ENCODE measurements around the gene COG1. TPM values are rescaled to one million over a fixed set of nuclear protein-coding genes. Genes with fewer than 3 reads are reported as not detected.
"Not testable (repeated sequence)": the region's sequence is repeated elsewhere in the genome, so short reads cannot be mapped to it uniquely, and the experiment has no call there.

COG1 gene, protein sequence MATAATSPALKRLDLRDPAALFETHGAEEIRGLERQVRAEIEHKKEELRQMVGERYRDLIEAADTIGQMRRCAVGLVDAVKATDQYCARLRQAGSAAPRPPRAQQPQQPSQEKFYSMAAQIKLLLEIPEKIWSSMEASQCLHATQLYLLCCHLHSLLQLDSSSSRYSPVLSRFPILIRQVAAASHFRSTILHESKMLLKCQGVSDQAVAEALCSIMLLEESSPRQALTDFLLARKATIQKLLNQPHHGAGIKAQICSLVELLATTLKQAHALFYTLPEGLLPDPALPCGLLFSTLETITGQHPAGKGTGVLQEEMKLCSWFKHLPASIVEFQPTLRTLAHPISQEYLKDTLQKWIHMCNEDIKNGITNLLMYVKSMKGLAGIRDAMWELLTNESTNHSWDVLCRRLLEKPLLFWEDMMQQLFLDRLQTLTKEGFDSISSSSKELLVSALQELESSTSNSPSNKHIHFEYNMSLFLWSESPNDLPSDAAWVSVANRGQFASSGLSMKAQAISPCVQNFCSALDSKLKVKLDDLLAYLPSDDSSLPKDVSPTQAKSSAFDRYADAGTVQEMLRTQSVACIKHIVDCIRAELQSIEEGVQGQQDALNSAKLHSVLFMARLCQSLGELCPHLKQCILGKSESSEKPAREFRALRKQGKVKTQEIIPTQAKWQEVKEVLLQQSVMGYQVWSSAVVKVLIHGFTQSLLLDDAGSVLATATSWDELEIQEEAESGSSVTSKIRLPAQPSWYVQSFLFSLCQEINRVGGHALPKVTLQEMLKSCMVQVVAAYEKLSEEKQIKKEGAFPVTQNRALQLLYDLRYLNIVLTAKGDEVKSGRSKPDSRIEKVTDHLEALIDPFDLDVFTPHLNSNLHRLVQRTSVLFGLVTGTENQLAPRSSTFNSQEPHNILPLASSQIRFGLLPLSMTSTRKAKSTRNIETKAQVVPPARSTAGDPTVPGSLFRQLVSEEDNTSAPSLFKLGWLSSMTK
- 21.8 TPM for total RNA-seq

DNA sequence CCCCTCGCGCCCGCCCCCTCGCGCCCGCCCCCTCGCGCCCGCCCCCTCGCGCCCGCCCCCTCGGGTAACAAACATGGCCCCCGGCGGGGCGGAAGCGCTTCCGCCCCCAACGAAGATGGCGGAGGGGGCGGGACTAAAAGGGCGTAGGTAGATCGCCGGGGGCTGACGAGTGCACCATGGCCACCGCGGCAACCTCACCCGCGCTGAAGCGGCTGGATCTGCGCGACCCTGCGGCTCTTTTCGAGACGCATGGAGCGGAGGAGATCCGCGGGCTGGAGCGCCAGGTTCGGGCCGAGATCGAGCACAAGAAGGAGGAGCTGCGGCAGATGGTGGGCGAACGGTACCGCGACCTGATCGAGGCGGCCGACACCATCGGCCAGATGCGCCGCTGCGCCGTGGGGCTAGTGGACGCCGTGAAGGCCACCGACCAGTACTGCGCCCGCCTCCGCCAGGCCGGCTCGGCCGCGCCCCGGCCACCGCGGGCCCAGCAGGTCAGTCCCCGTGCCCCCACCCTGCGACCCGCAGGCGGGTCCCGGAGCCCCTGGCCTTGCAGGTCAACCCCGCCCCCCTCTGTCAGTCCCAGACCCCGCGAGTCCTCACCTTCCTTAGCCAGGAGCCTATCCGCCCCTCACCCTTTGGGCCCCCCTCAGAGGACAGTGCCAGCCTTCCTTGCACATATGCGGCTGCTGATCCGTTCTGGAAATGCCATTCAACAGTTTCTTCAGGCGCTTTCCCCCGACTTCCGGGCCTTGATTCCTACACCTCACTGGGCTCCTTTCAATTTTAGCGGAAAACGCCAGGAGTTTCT, at the start of gene COG1:
TSS of gene COG1 (plus strand) at position 162 of the 808 bp plus-strand sequence. CDS start at position 177, 15 bp downstream.
- DNase-seq (ENCODE audit: low read depth in 2 of 3, low spot score in 2 of 3) = peak; percentile 77 to 95 (median 91)

DNA sequence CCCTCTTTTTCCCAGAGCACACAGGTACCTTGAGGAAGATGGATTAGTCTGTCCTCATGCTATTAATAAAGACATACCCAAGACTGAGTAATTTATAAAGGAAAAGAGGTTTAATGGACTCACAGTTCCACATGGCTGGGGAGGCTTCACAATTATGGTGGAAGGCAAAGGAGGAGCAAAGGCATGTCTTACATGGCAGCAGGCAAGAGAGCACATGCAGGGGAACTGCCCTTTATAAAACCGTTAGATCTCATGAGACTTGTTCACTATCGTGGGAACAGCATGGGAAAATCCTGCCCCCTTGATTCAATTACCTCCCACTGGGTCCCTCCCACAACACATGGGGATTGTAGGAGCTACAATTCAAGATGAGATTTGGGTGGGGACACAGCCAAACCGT, 48.6 kb upstream of the COG1 start:
- not testable (repeated sequence) for DNase-seq (ENCODE audit: low read depth in 2 of 3, low spot score in 2 of 3)

DNA sequence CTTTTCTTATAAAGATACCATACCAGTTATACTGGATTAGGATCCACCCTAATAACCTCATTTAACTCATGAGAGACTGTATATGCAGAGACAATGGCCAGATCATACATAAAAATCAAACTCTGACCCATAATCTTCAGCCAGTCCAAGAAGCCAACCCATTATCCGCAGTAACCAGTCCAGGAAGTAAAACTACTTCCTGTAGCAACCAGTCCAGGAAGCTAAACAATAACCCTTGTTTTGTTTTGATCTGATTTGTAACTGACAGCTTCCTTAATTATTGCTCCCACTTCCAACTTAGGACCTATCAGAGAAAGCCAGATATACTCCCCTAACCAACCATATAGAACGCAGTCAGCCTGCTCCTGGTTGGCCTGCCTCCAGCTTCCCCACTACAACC, 47.2 kb upstream of the COG1 start:
- DNase-seq (ENCODE audit: low read depth in 2 of 3, low spot score in 2 of 3) = no peak

DNA sequence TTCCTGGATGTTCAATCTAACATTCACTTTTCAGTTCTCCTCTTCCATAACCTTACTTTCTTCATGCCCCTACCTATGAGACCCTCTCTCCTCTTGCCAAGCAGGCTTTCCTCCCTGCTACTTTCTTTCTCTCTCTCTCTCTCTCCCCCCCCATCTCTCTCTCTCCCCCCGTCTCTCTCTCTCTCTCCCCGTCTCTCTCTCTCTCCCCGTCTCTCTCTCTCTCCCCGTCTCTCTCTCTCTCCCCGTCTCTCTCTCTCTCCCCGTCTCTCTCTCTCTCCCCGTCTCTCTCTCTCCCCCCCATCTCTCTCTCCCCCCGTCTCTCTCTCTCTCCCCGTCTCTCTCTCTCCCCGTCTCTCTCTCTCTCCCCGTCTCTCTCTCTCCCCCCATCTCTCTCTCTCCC, 45.1 kb upstream of the COG1 start:
- DNase-seq (ENCODE audit: low read depth in 2 of 3, low spot score in 2 of 3) = peak in 1 of 3 donors; percentile 7

DNA sequence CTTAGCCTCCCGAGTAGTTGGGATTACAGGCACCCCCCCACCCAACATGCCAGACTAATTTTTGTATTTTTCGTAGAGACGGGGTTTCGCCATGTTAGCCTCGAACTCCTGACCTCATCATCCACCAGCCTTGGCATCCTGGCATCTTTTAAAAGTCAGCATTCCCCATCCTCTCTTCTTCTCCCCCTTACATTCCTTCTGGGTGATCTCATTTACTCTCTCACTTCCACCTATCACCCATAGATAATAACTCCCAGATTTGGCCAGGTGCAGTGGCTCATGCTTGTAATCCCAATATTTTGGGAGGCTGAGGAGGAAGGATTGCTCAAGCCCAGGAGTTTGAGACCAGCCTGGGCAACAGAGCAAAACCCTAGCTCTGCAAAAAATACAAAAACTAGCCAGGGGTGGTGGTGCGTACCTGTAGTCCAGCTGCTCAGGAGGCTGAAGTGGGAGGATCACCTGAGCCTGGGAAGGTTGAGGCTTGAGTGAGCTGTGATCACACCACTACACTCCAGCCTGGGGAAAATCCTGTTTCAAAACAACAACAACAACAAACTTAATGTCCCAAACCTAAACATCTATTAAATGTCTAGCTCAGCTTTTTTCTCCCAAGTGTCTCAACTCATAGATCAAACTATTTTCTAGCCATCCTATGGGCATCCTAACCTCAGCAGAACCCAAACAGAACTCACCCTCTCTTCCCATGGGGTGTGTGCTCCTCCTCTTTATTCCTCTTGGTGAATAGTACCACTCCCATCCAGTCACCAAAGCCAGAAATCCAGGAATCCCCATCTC, 44.1 kb upstream of the COG1 start:
- no peak for DNase-seq (ENCODE audit: low read depth in 2 of 3, low spot score in 2 of 3)

DNA sequence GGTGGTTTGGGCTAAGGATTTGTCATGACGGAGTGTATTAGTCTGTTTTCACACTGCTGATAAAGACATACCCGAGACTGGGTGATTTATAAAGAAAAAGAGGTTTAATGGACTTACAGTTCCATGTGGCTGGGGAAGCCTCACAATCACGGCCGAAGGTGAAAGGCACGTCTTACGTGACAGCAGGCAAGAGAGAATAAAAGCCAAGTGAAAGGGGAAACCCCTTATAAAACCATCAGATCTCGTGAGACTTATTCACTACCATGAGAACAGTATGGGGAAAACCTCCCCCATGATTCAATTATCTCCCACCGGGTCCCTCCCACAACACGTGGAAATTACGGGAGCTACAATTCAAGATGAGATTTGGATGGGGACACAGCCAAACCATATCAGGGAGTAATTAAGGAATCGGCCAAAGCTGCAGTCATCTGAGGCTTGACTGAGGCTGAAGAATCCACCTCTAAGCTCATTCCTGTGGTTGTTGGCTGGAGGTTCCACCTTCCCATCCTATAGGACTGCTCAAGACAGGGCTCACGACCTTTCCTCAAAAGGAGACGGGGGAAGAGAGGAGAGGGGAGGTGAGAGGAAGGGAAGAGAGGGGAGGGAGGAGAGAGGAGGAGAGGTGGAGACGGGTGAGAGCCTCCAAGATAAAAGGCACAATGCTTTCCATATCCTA, 42.1 kb upstream of the COG1 start:
- not testable (repeated sequence) for DNase-seq (ENCODE audit: low read depth in 2 of 3, low spot score in 2 of 3)

DNA sequence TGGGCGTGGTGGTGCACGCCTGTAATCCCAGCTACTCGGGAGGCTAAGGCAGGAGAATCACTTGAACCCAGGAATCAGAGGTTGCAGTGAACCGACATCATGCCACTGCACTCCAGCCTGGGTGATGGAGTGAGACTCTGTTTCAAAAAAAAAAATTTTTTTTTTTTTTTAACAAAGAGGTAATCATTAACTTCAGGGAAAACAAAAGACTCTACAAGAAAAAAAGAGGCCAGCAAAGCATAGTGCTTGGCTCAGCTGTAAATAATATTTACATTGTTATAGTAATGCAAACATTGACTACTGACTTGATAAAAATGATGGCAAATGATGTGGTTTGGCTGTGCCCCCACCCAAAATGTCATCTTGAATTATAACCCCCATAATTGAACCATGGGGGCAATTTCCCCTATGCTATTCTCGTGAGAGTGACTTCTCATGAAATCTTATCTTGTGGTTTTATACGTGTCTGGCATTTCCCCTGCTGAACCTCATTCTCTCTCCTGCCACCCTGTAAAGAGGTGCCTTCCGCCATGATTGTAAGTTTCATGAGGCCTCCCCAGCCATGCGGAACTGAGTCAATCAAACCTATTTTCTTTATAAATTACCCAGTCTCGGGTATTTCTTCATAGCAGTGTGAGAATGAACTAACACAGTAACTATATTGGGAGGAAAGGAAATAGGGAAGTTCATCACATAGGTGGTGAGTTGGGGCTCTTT, 40.8 kb upstream of the COG1 start:
- DNase-seq (ENCODE audit: low read depth in 2 of 3, low spot score in 2 of 3) = peak in 2 of 3 donors; percentile 48 to 61

DNA sequence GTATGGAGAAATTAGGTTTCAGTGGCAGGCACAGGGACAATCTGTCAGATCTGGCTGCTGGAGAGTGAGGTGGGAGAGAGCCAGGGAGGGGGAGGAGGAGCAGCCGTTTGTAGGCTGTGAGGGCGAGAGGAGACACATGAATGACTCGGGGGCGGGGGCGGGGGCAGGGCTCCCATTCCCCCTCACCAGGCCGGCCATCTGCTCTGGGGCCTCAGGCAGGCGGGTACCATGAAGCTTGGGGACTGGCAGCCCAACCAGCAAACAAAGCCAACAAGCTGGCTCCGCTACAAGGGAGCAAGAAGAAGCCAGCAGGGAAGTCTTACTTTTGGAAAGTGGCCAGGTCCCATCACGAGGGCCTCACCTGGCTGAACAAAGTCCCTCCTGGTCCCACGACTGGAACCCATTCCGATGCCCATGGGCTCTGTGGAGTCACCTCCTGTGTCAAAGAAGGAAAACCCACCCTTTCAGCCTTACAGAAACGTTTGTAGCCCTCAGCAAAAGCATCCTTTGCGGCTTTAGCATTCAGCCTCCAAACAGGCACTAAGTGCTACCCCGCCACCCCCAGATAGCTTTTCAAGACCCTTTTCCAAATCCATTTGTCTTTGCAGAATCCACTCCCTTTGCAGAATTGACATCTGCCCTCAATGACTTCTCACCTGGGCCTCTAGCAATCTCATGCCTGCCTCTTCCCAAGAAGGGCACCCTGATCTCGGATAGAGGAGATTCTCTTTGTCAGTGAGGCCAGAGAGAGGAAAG, 37.3 kb upstream of the COG1 start:
- DNase-seq (ENCODE audit: low read depth in 2 of 3, low spot score in 2 of 3) = no peak

DNA sequence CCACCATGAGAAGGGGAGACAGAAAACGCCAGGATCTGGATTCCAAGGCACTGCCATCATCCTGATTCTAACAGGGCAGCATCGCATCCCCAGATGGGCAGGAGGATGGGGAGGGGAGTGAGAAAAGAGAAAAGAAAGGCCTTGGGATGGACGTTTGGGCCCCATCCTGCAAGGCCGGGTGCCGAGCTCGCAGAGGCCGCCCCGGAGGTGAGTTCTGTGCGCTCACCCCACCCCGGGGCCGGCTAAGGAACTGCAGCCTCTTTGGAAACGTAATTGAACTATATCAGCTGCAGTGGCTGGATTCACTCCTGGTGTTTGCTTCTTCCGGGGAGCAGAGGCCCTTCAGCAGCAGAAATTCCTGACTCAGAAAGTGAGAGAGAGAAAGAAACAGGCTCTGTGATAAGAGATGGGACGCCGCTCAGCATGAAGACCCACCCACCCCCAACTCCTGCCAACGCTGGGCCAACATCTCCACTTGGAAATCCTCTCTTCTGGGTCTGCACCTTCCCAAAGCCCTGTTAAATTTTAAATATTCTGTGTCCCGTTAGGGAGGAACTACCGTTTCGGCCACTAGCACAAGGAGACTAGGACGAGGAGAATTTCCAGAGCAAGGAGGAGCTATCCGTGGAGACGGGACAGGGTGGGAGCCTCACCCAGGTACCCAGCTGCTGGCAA, 36.6 kb upstream of the COG1 start:
- peak in 2 of 3 donors; percentile 19 to 56 for DNase-seq (ENCODE audit: low read depth in 2 of 3, low spot score in 2 of 3)

DNA sequence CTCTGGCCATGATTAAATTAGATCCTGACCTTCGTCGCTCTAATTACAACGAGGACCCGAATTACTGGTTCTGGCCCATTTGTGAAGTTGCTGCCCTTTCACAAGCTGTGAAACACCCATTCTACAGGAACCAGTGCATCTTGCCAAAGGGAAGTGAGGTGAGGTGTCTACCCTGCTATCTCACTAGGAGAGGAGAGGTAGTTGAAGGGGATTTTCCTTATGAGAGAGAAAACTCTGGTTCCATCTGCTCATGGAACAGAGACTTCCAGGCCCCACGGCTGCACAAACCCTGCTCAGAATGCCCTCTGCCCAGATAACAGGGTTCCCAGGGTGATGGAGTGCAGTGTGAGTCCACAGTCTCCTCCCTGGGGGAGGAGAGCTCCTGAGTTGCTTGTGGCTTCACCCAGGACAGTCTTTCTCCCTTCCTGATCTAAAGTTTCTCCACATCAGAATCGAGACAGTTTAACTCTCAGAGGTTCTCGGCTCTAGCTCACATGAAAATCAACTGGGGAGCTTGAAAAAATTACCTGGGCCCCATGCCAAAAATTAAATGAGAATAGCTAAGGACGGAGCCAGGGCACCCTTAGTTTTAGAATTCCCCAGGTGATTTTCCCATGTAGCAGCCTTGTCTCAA, 35.9 kb upstream of the COG1 start:
- DNase-seq (ENCODE audit: low read depth in 2 of 3, low spot score in 2 of 3) = no peak

DNA sequence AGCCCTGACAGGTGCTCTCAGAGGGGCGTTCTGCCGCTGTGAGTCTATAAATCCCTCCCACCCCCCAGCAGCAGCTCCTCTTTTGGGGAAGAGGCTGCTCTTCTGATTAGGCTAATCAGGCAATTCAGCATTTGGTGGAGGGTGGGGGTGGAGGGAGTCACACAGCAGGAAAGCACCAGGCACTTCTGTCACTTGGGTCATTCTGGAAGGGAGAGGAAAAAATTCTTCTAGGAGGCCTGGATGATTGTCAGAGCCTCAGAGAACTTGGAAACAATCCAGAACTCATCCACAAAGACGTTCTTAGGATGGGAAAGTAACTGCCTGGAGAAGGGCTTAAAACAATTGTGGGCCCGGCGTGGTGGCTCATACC, 35.3 kb upstream of the COG1 start:
- no peak for DNase-seq (ENCODE audit: low read depth in 2 of 3, low spot score in 2 of 3)

DNA sequence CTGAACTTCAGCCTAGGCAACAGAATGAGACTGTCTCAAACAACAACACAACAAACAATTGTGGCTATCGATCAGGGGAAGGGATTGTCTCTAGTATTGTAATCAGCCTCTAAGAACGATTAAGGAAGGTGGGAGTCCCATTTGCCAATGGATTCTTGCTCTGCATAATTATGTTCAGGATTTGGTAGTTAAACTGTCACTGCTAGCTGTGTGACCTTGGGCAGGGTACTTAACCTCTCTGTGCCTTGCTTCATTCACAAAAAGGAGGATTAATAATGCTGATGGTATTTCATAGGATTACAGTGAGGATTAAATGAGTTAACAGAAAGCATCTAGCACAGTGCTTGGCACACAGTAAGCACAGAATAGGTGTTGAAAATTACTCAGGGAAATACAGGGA, 34.7 kb upstream of the COG1 start:
- DNase-seq (ENCODE audit: low read depth in 2 of 3, low spot score in 2 of 3) = no peak

DNA sequence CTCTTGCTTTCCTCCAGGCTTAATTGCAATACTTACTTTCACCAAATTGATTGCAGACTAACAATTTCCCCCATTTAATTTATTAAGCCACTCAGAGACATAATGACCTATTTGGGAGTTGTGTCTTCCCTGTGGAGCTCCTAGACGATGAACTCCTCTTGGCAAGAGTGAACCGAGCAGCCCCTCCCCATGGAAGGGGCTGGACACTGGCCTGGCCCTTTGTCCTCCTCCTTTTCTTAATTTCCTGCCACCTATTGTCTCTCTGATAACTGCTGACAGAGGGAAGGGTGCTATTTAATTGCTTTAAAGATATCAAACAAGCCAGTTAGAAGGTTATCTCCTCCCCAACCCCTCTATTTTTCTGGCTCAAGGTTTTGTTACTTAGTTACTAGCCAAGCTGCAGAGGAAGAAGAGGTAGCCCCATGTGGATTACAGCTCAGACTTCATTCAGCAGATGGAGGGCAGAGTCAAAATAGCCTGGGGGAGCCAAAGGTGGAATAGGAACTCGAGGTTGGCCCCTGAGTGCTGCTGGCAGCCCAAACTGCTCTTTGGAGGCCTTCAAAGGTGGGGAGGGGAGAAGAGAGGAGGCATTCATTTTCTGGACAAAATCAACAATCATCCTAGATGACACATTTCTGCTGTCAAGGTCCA, 31.8 kb upstream of the COG1 start:
- no peak for DNase-seq (ENCODE audit: low read depth in 2 of 3, low spot score in 2 of 3)

DNA sequence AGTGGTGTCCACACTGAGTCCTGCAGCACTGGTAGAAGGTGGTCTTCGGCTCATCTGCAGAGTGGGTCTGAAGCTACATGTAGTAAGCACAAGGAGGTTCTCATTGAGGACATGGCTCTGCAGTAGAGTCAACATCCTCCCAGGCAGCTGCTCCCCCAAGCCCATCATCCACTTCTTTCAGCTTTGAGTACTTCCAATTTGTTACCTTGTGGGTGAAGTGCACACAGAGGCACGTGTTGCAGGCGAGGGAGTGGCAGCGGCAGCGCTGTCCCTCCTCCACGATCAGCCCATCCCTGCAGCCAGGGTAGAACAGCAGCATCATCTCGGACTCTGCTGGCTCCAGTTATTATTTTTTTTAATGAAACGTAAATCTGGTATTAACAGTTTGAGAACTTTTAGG, 29.8 kb upstream of the COG1 start:
- DNase-seq (ENCODE audit: low read depth in 2 of 3, low spot score in 2 of 3) = no peak

DNA sequence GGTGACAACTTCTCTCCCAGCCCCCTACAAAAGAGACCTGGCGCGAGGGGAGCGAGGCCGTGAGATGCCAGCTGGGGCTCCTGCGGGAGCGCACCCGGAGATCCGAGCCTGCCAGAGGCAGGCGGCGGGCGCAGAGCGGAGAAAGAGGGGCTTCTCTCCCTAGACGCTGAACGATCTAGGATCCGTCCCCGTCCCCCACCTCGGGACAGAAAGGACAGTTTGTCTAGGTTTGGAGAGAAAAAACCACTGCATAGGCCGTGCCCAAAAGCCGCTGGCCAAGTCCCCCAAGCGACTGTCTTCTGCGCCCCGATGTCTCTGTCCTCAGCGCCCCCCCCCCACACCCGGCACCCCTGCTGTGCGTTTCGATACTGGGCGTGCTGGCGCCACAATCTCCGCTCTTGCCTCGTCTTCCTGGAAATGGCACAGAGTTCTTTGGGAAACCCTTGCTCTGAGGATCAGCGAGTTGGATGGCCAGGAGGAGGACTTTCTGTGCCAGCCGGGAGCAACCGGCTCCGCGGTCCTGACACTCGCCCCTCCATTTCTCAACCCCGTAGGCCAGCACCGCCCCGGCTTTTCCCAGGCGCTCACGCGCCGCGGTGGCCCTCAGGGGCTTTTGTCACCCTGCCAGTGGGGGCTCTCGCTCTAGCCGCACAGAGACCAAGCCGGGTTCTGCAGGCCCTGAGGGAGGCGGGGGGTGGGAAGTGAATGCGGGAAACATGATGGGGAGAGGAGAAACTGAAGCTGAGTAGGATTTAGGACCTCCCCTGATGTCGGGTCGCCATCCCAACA, 27.0 kb upstream of the COG1 start:
- no peak for DNase-seq (ENCODE audit: low read depth in 2 of 3, low spot score in 2 of 3)
